Fibroblast of lung (primary cell): ENCODE measurements around the gene CDC6. TPM values are rescaled to one million over a fixed set of nuclear protein-coding genes. Genes with fewer than 3 reads are reported as not detected.

ENCODE experiments used
- DNase-seq, 2 donors: peaks; one replicate each; pipeline versions ENCODE4 v3.0.0 to v3.0.0-alpha.2; 2010; ENCODE audit warnings: low read depth in 2 of 2
- H2AFZ ChIP-seq: 2 replicates; pipeline ENCODE4 v1.5.1; 2012; ENCODE audit warnings: low read length, control low read depth, inconsistent platforms
- H3K27ac ChIP-seq: 2 replicates; pipeline ENCODE4 v1.5.1; 2011; ENCODE audit warnings: low read length, control low read depth; ENCODE audit not compliant: insufficient read depth
- H3K27me3 ChIP-seq: 2 replicates; pipeline ENCODE4 v1.5.1; 2011; ENCODE audit warnings: mild to moderate bottlenecking, low read length; ENCODE audit not compliant: control insufficient read depth, insufficient read depth
- H3K36me3 ChIP-seq: 2 replicates; pipeline ENCODE4 v1.5.1; 2011; ENCODE audit warnings: low read length; ENCODE audit not compliant: control insufficient read depth, insufficient read depth
- H3K4me1 ChIP-seq: 2 replicates; pipeline ENCODE4 v1.5.1; 2011; ENCODE audit warnings: low read length; ENCODE audit not compliant: control insufficient read depth, insufficient read depth; ENCODE audit errors: extremely low read depth
- H3K4me2 ChIP-seq: 2 replicates; pipeline ENCODE4 v1.5.1; 2011; ENCODE audit warnings: low read length, control low read depth; ENCODE audit not compliant: insufficient read depth; ENCODE audit errors: extremely low read depth
- H3K4me3 ChIP-seq, 4 experiments: fragments of 200-600 bp in 1 of 4; sonication (generic) in 1 of 4; replicated peaks in 1 of 4; 2 replicates each; pipeline ENCODE4 v1.5.1; 2011 to 2016; ENCODE audit warnings: low read length in 4 of 4, low read depth in 3 of 4, mild to moderate bottlenecking in 3 of 4, control low read depth in 2 of 4, inconsistent platforms in 1 of 4, mixed read lengths in 1 of 4; ENCODE audit not compliant: insufficient read depth in 1 of 4; ENCODE audit errors: control extremely low read depth in 1 of 4
- H3K79me2 ChIP-seq: 2 replicates; pipeline ENCODE4 v1.5.1; 2012; ENCODE audit warnings: mild to moderate bottlenecking, low read length, inconsistent platforms; ENCODE audit not compliant: control insufficient read depth, insufficient read depth
- H3K9ac ChIP-seq: 2 replicates; pipeline ENCODE4 v1.5.1; 2011; ENCODE audit warnings: mild to moderate bottlenecking, low read length, control low read depth; ENCODE audit not compliant: insufficient read depth
- H3K9me3 ChIP-seq: 2 replicates; pipeline ENCODE4 v1.5.1; 2012; ENCODE audit warnings: low read depth, low read length; ENCODE audit not compliant: control insufficient read depth, insufficient read depth
- H4K20me1 ChIP-seq: 2 replicates; pipeline ENCODE4 v1.5.1; 2011; ENCODE audit warnings: low read length; ENCODE audit not compliant: control insufficient read depth, insufficient read depth; ENCODE audit errors: extremely low read depth
- EZH2 ChIP-seq: IDR thresholded peaks from 2 replicates; pipeline ENCODE4 v1.5.1; 2012; ENCODE audit warnings: low read length, control low read depth, mild to moderate bottlenecking; ENCODE audit errors: missing control alignments
- polyA plus RNA-seq, 2 donors: library from polyadenylated mRNA; depleted of rRNA in 1 of 2; stranded (reverse) in 1 of 2; unstranded in 1 of 2; fragments of >200 nt; gene quantifications; 2 replicates each; pipeline ENCODE4 v1.2.1, GENCODE V29; 2011 to 2012; ENCODE audit warnings: missing spikeins in 1 of 2
- total RNA-seq: library from RNA; depleted of rRNA; stranded (reverse); fragments of >200 nt; gene quantifications from 2 replicates; pipeline ENCODE4 v1.2.1, GENCODE V29; 2014
- TF ChIP-seq, protein P1 (sequence below), 2 donors: IDR thresholded peaks in 1 of 2; conservative IDR thresholded peaks in 1 of 2; 1 replicate in 1 of 2; 2 replicates in 1 of 2; pipeline ENCODE4 v1.5.1; 2011 to 2012; ENCODE audit warnings: low read length in 2 of 2, control low read depth in 1 of 2, inconsistent platforms in 1 of 2, low read depth in 1 of 2, mild to moderate bottlenecking in 1 of 2

CDC6 gene
- total and polyA plus RNA-seq, 2 donors (not counting 1 experiment from before 2014, with no cell fraction given) = 4.5 to 16.3 TPM

DNA sequence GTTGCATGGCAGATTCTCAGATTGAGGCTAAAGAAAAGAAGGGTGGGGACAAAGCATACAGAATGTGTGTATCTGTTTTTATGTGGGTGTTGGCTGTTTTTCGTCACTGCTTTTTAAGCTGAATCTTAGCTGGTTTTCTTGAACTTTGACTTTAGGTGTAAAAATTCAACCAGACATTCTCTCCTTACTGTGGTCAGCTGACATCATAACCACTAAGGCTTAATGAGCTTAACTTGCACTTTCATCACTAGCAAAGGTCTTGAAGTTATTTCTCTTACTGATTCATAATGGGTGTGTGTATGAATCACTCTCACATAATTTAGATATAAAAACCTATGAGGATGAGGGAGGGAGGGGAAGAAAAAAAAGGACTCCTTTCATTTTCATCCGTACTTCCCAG is 4.0 kb upstream of the CDC6 start:
- Histone ChIP-seq H3K4me1 (peaks cover 16% of the 10 kb centered on the region), H4K20me1 (no peaks in the 10 kb centered on the region), H3K36me3 (no peaks in the 10 kb centered on the region), H2AFZ (no peak overlapping the region), H3K9me3 (no peaks in the 10 kb centered on the region), H3K27ac (peak overlapping the region; percentile 92), H3K79me2 (peaks cover 3% of the 10 kb centered on the region), H3K9ac (peak overlapping the region; percentile 28), H3K4me3 (peak overlapping the region; percentile 22 to 49 (median 37)), H3K27me3 (no peaks in the 10 kb centered on the region), H3K4me2 (peak overlapping the region; percentile 93)
- no peak for TF ChIP-seq EZH2
- TF ChIP-seq, protein P1, sequence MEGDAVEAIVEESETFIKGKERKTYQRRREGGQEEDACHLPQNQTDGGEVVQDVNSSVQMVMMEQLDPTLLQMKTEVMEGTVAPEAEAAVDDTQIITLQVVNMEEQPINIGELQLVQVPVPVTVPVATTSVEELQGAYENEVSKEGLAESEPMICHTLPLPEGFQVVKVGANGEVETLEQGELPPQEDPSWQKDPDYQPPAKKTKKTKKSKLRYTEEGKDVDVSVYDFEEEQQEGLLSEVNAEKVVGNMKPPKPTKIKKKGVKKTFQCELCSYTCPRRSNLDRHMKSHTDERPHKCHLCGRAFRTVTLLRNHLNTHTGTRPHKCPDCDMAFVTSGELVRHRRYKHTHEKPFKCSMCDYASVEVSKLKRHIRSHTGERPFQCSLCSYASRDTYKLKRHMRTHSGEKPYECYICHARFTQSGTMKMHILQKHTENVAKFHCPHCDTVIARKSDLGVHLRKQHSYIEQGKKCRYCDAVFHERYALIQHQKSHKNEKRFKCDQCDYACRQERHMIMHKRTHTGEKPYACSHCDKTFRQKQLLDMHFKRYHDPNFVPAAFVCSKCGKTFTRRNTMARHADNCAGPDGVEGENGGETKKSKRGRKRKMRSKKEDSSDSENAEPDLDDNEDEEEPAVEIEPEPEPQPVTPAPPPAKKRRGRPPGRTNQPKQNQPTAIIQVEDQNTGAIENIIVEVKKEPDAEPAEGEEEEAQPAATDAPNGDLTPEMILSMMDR (conservative IDR thresholded peaks at IDR 0.05 in 1 of 2, IDR thresholded peaks at IDR 0.05 in 1 of 2; ENCODE audit: low read depth in 1 of 2, low read length in 2 of 2) = no peak
- DNase-seq = peak; percentile 95 to 99

DNA sequence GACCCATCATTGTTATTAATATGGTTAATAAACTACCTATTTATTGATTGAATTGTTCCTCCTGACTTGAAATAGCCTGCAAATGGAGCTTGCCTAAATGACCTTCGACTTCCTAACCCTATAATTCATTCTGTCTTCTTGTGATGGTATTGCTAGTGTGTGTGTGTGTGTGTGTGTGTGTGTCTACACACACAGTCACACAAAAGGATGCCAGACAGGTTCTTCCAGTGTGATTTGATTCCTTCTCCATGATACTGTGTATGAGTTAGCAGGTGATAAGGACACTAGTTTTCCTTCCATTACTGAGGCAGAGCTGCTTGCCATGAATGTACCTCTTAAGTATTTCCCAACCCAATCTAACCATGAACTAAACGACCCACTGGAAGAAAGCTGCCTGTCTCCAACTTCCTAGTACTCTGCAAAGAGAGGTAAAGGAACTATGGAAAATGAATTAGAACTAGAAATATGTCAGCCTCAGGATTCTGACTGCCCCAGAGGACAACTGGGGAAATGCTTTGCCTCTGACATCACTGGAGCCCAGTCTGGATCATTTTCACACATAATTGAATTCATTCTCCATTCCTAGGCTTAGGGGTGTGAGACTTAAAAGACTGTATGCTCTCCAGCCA is 3.5 kb upstream of the CDC6 start:
- peak overlapping the region; percentile 93 for H3K4me2 ChIP-seq
- TF ChIP-seq, protein P1 (conservative IDR thresholded peaks at IDR 0.05 in 1 of 2, IDR thresholded peaks at IDR 0.05 in 1 of 2; ENCODE audit: low read depth in 1 of 2, low read length in 2 of 2) = peak; percentile 15 to 42
- no peak for TF ChIP-seq EZH2

DNA sequence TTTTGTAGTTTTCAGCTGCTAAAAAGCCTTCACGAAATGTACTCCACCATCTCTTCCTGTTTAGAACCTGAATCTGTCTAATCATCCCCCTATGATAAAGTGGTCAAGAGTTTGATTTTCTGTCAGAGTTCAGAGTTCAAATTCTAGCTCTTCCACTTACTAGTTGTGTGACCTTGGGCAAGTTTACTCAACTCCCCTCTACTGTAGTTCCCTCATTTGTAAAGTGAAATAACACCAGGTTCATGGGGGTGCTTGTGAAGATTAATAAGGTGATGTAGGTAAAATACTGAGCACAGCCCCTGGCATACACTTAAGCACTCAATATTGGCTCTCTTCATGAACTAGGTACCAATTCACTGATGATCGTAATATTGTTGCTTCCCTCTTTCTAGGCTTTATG is 1.2 kb upstream of the CDC6 start:
- Histone ChIP-seq H3K36me3 (peaks cover 3% of the 10 kb centered on the region), H3K9me3 (no peaks in the 10 kb centered on the region), H2AFZ (no peak overlapping the region), H3K4me3 (no peak overlapping the region), H3K9ac (no peak overlapping the region), H4K20me1 (no peaks in the 10 kb centered on the region), H3K27me3 (no peaks in the 10 kb centered on the region), H3K79me2 (peaks cover 11% of the 10 kb centered on the region), H3K4me2 (no peak overlapping the region), H3K27ac (no peak overlapping the region), H3K4me1 (peaks cover 22% of the 10 kb centered on the region)
- TF ChIP-seq, protein P1 (conservative IDR thresholded peaks at IDR 0.05 in 1 of 2, IDR thresholded peaks at IDR 0.05 in 1 of 2; ENCODE audit: low read depth in 1 of 2, low read length in 2 of 2) = no peak
- TF ChIP-seq EZH2 = no peak
- DNase-seq = no peak

More for the DNA sequence above, 3.5 kb upstream of the CDC6 start:
- Histone ChIP-seq H3K79me2 (peaks cover 9% of the 10 kb centered on the region), H3K27ac (peak overlapping the region; percentile 92), H4K20me1 (no peaks in the 10 kb centered on the region), H3K4me3 (peak overlapping the region; percentile 22 to 49 (median 37)), H3K4me1 (peaks cover 16% of the 10 kb centered on the region), H3K27me3 (no peaks in the 10 kb centered on the region), H3K9me3 (no peaks in the 10 kb centered on the region), H3K36me3 (no peaks in the 10 kb centered on the region), H3K9ac (peak overlapping the region; percentile 46), H2AFZ (no peak overlapping the region)
- DNase-seq = peak; percentile 84 to 95
